ENCODE results near the gene RBL1. TPM values are rescaled to one million over a fixed set of nuclear protein-coding genes. Genes with fewer than 3 reads are reported as not detected.

RBL1 gene
- total and polyA plus RNA-seq, 4 donors, result 0.60 to 14.7 (median 2.0) TPM

DNA sequence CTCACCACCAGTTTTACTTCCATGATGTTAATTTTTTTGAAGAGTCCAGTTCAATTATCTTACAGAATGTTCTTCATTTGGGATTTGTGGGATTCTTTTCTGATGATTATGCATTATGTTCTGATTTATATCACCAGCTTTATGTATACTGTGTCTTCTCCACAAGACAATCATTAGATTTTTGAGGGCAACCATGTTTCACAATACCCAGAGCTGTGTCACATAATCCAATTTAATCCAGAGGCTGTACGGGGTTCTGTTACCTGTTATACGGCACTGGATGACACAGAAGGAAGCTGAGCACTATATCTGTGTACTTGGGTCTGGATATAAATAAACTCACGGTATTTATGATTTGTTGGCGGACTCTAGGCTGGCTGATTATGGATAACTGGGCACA is 41.8 kb upstream of the RBL1 start:
- Histone ChIP-seq H3K36me3 (ENCODE audit: control insufficient read depth in 4 of 4, insufficient read depth in 3 of 4, low read depth in 1 of 4, low read length in 3 of 4) (no peaks in the 10 kb centered on the region), H3K9ac (ENCODE audit: low read depth in 1 of 2, low read length in 2 of 2) (no peak overlapping the region), H3K4me1 (ENCODE audit: control insufficient read depth in 4 of 4, insufficient read depth in 4 of 4, low read length in 3 of 4) (no peaks in the 10 kb centered on the region), H3K27ac (ENCODE audit: low read depth in 1 of 2, low read length in 2 of 2) (no peak overlapping the region), H3K4me3 (ENCODE audit: low read depth in 1 of 3, low read length in 3 of 3) (no peak overlapping the region), H3K9me3 (ENCODE audit: control insufficient read depth in 4 of 4, low read length in 3 of 4) (no peaks in the 10 kb centered on the region), H3K27me3 (ENCODE audit: control insufficient read depth in 4 of 4, insufficient read depth in 4 of 4, low read length in 3 of 4) (no peaks in the 10 kb centered on the region)
- no peak for DNase-seq (ENCODE audit: low spot score)
- 94% methylated on average over 4 of the region's 4 CpGs for WGBS
- TF ChIP-seq RAD21 (IDR thresholded peaks at IDR 0.05), result no peak
- no peak for TF ChIP-seq HNF4A (conservative IDR thresholded peaks at IDR 0.05)
- no peak for TF ChIP-seq TAF1 (conservative IDR thresholded peaks at IDR 0.05)
- TF ChIP-seq, protein P1, sequence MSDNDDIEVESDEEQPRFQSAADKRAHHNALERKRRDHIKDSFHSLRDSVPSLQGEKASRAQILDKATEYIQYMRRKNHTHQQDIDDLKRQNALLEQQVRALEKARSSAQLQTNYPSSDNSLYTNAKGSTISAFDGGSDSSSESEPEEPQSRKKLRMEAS (IDR thresholded peaks at IDR 0.05), result no peak
- TF ChIP-seq, protein P2, sequence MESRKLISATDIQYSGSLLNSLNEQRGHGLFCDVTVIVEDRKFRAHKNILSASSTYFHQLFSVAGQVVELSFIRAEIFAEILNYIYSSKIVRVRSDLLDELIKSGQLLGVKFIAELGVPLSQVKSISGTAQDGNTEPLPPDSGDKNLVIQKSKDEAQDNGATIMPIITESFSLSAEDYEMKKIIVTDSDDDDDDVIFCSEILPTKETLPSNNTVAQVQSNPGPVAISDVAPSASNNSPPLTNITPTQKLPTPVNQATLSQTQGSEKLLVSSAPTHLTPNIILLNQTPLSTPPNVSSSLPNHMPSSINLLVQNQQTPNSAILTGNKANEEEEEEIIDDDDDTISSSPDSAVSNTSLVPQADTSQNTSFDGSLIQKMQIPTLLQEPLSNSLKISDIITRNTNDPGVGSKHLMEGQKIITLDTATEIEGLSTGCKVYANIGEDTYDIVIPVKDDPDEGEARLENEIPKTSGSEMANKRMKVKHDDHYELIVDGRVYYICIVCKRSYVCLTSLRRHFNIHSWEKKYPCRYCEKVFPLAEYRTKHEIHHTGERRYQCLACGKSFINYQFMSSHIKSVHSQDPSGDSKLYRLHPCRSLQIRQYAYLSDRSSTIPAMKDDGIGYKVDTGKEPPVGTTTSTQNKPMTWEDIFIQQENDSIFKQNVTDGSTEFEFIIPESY (IDR thresholded peaks at IDR 0.05), result no peak
- no peak for TF ChIP-seq NR2F2 (IDR thresholded peaks at IDR 0.05)
- no peak for TF ChIP-seq SP1 (IDR thresholded peaks at IDR 0.05)
- no peak for TF ChIP-seq HNF4G (IDR thresholded peaks at IDR 0.05)
- TF ChIP-seq ATF3 (IDR thresholded peaks at IDR 0.05), result no peak
- no peak for TF ChIP-seq GABPA (IDR thresholded peaks at IDR 0.05 in 1 of 2, conservative IDR thresholded peaks at IDR 0.05 in 1 of 2)
- TF ChIP-seq FOXA1 (IDR thresholded peaks at IDR 0.05), result no peak
- TF ChIP-seq JUND (IDR thresholded peaks at IDR 0.05), result no peak
- TF ChIP-seq YY1 (IDR thresholded peaks at IDR 0.05), result no peak
- no peak for TF ChIP-seq CTCF (IDR thresholded peaks at IDR 0.05; ENCODE audit: low read depth, low read length, missing input control)

DNA sequence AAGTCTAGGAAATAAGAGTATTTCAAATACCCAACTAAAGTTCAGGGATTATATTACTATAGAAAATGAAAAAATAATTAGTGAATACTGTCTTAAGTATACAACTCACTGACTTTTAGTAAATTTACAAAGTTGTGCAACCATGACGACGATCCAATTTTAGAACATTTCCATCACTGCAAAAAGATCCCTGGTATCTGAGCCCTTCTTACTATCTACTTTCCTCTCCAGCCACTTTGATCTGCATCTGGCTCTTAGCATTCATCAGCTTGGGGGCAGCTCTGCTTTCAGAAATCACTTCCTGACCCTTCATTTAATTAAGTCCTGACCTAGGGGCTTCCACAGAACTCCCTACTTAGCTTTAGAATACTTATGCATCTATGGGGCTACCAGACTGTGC is 38.2 kb upstream of the RBL1 start:
- Histone ChIP-seq H3K9me3 (ENCODE audit: control insufficient read depth in 4 of 4, low read length in 3 of 4) (no peaks in the 10 kb centered on the region), H3K27me3 (ENCODE audit: control insufficient read depth in 4 of 4, insufficient read depth in 4 of 4, low read length in 3 of 4) (no peaks in the 10 kb centered on the region), H3K4me1 (ENCODE audit: control insufficient read depth in 4 of 4, insufficient read depth in 4 of 4, low read length in 3 of 4) (no peaks in the 10 kb centered on the region), H3K9ac (ENCODE audit: low read depth in 1 of 2, low read length in 2 of 2) (no peak overlapping the region), H3K4me3 (ENCODE audit: low read depth in 1 of 3, low read length in 3 of 3) (no peak overlapping the region), H3K27ac (ENCODE audit: low read depth in 1 of 2, low read length in 2 of 2) (no peak overlapping the region), H3K36me3 (ENCODE audit: control insufficient read depth in 4 of 4, insufficient read depth in 3 of 4, low read depth in 1 of 4, low read length in 3 of 4) (no peaks in the 10 kb centered on the region)
- DNase-seq (ENCODE audit: low spot score), result no peak
- 90% methylated on average over 2 of the region's 2 CpGs for WGBS
- TF ChIP-seq EGR1 (IDR thresholded peaks at IDR 0.05; ENCODE audit: low read depth in 2 of 2), result no peak
- no peak for TF ChIP-seq TAF1 (conservative IDR thresholded peaks at IDR 0.05)
- no peak for TF ChIP-seq CTCF (IDR thresholded peaks at IDR 0.05; ENCODE audit: low read depth, low read length, missing input control)
- TF ChIP-seq FOXA2 (IDR thresholded peaks at IDR 0.05), result no peak

All from liver (tissue), 9 donors.